GM19397 (cell line): ENCODE measurements around the gene KDM4C.
"Not testable (repeated sequence)": the region's sequence is repeated elsewhere in the genome, so short reads cannot be mapped to it uniquely, and the experiment has no call there.

Experiments used
- ATAC-seq: cut with Tn5 transposase; IDR thresholded peaks from one replicate; pipeline ENCODE4 v1.9.1; 2021; ENCODE audit warnings: mild to moderate bottlenecking, moderate library complexity; ENCODE audit not compliant: unreplicated experiment

The KDM4C gene

GRCh38 chr9:6802926-6803325 is 45.2 kb downstream of the KDM4C start:
- no peak for ATAC-seq

- ATAC-seq = no peak
Observed at GRCh38 chr9:6805532-6805931, 47.8 kb downstream of the KDM4C start.

GRCh38 chr9:6806318-6806717 is 48.5 kb downstream of the KDM4C start:
- not testable (repeated sequence) for ATAC-seq

- not testable (repeated sequence) for ATAC-seq
Observed at GRCh38 chr9:6807669-6808068, 49.9 kb downstream of the KDM4C start.

GRCh38 chr9:6811436-6811835 is 53.7 kb downstream of the KDM4C start:
- no peak for ATAC-seq

GRCh38 chr9:6816581-6816980 is 58.8 kb downstream of the KDM4C start:
- no peak for ATAC-seq

- ATAC-seq = no peak
Observed at GRCh38 chr9:6818292-6818922, 60.6 kb downstream of the KDM4C start.

GRCh38 chr9:6819112-6819511 is 61.3 kb downstream of the KDM4C start:
- no peak for ATAC-seq

GRCh38 chr9:6819529-6819928 is 61.8 kb downstream of the KDM4C start:
- no peak for ATAC-seq

GRCh38 chr9:6822696-6823095 is 64.9 kb downstream of the KDM4C start:
- no peak for ATAC-seq

- ATAC-seq = no peak
Observed at GRCh38 chr9:6827439-6828145, 69.8 kb downstream of the KDM4C start.

- no peak for ATAC-seq
Observed at GRCh38 chr9:6829027-6829426, 71.3 kb downstream of the KDM4C start.

- ATAC-seq = no peak
Observed at GRCh38 chr9:6829536-6829935, 71.8 kb downstream of the KDM4C start.

GRCh38 chr9:6833518-6834192 is 75.9 kb downstream of the KDM4C start:
- no peak for ATAC-seq

- no peak for ATAC-seq
Observed at GRCh38 chr9:6834306-6834705, 76.5 kb downstream of the KDM4C start.

GRCh38 chr9:6838158-6838557 is 80.4 kb downstream of the KDM4C start:
- no peak for ATAC-seq

- ATAC-seq = no peak
Observed at GRCh38 chr9:6842584-6842947, 84.8 kb downstream of the KDM4C start.

- ATAC-seq = no peak
Observed at GRCh38 chr9:6843742-6844141, 86.0 kb downstream of the KDM4C start.

GRCh38 chr9:6844267-6844666 is 86.5 kb downstream of the KDM4C start:
- ATAC-seq = no peak

- ATAC-seq = no peak
Observed at GRCh38 chr9:6845128-6845826, 87.5 kb downstream of the KDM4C start.

GRCh38 chr9:6845880-6846279 is 88.1 kb downstream of the KDM4C start:
- no peak for ATAC-seq
